Measurements from ENCODE around the gene CREB3L1.

DNA sequence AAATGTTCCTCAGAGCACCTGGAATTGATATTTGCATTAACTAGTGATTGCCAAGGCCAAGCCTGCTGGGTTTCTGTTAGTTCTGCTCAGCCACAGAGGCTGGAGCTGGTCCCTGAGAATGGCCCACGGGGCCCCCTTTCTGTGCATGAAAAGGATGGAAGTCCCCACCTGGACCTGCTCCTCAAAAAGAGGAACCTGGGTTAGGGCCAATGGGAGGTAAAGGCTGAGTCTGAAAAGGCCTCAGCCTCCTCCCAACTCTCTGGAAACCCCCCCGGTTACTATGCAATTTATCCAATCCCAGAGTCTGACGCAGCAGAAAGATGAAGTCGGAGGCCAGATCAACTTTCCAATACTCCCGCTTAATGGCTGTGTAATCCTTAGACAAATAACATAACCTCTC lies 6.8 kb upstream of the CREB3L1 start:
- TF ChIP-seq, protein P1, sequence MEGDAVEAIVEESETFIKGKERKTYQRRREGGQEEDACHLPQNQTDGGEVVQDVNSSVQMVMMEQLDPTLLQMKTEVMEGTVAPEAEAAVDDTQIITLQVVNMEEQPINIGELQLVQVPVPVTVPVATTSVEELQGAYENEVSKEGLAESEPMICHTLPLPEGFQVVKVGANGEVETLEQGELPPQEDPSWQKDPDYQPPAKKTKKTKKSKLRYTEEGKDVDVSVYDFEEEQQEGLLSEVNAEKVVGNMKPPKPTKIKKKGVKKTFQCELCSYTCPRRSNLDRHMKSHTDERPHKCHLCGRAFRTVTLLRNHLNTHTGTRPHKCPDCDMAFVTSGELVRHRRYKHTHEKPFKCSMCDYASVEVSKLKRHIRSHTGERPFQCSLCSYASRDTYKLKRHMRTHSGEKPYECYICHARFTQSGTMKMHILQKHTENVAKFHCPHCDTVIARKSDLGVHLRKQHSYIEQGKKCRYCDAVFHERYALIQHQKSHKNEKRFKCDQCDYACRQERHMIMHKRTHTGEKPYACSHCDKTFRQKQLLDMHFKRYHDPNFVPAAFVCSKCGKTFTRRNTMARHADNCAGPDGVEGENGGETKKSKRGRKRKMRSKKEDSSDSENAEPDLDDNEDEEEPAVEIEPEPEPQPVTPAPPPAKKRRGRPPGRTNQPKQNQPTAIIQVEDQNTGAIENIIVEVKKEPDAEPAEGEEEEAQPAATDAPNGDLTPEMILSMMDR (IDR thresholded peaks at IDR 0.05; ENCODE audit: insufficient read depth, low read length, poor library complexity, severe bottlenecking): no peak
- TF ChIP-seq EZH2phosphoT487 (conservative IDR thresholded peaks at IDR 0.05; ENCODE audit: low read length): no peak
